ENCODE results near the gene FBLN7.

FBLN7 gene

DNA sequence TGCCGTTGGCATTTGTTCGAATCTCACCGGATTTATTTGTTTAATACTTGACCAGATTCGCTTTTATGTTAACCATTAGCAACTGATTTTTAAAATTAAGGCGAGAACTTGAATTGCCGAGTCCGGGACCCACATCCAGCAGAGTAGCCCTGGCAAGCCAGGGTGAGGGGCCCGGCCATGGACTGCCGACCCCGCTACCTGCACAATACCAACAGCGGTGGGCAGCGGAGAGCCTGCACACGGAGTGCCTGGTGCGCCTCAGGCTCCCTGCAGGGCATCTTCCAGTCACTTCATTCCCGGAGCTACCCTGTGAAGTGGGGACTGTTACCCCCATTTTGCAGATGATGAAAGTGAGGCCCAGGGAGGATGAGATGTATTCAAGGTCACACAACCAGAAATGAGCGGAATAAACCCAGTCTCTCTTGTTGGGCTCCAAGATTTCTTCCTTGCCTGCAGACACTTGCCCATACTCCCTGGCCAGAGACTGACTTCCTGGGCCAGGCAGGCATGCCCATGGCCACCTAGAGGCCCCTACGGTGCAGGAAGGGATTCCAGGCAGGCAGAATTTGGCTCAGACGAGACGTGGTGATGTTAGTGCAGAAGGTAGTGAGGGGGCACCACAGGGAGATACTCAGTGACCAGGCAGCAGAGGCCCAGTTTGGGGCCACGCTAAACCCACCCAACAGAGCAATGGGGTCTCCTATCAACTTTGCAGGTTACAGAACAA is 2.9 kb downstream of the FBLN7 start:
- DNase-seq (ENCODE audit: low read depth), result no peak

GRCh38 chr2:112141626-112142007 is 3.4 kb downstream of the FBLN7 start:
- DNase-seq (ENCODE audit: low read depth), result no peak

DNA sequence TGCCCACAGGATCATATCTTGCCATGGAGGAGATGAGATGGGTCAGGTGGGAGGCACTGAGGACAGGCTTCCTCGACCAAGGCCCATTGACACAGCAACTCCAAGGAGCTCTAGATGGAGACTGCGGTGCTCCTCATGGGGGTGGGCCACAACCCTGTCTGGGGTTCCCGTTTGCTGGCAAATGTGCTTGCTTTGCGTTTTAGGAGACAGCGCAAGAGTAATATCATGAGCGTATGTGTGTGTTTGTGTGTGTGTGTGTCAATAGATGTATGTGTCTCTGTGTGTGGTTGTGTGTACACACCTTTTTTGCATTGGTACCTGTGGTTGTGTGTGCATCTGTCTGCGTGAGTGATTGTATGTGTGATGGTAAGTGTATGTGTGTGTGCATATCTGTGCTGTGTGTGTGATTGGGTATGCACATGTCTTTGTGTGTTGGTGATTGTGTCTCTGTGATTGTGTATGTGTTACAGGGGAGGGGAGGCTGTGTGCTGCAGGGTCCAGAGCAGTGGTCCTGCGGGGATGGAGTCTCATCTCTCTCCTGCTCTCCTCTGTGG is 4.4 kb downstream of the FBLN7 start:
- no peak for DNase-seq (ENCODE audit: low read depth)

GRCh38 chr2:112143150-112143549 is 5.0 kb downstream of the FBLN7 start:
- no peak for DNase-seq (ENCODE audit: low read depth)

DNA sequence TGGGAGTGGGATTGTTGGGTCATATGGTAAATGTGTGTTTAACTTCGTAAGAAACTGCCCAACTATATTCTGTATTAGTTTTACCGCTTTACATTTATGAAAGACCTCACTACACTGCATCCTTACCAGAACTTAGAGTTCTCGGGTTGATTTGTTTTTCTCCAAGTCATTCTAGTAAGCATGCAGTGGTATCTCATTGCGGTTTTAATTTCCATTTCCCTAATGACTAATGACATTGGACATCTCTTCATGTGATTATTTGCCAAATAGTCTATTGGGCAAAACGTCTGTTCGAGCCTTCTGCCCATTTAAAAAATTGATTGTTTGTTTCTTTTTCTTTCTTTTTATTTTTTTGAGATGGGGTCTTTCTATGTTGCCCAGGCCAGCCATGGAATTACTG is 6.8 kb downstream of the FBLN7 start:
- no peak for DNase-seq (ENCODE audit: low read depth)

DNA sequence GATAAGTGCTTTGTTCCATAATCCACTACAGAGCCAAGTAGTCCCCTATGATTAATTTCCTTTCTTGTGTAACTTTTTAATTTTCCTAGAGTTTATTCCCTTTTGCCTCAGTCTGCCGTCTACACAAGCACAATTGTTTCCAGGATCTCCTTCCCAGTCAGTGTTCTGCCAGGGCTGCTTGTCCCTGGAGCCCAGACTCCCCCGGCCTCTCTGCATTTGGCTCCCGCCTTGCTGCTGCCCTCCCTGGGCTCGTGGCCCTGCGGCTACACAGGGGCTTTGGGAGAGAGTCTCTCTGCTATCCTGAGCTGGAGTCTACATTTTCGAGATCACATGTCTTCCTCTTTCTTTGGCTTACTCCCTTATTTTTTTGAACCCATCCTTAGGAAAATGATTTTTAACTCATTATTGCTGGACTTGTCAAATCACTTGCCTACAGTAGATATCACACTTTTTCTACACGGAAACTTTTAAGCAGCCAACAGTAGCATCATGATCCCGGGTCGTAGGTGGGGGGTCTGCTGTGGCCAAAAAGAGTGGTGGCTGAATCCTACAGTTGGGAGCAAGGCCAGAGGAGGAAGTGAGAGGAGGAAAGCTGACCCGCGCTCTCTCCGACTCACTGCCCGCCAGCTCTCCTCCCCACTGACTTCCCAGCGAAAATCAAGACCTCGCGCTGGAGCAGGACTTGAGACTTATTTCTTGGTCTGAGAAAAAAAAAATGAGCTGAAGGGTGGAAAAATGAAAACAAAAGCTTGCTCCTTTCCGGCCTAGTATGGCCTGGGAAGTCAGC is 9.4 kb downstream of the FBLN7 start:
- DNase-seq (ENCODE audit: low read depth), result no peak

GRCh38 chr2:112148477-112148876 is 10.3 kb downstream of the FBLN7 start:
- DNase-seq (ENCODE audit: low read depth), result no peak

GRCh38 chr2:112149194-112149593 is 11.0 kb downstream of the FBLN7 start:
- no peak for DNase-seq (ENCODE audit: low read depth)

GRCh38 chr2:112149866-112150435 is 11.8 kb downstream of the FBLN7 start:
- no peak for DNase-seq (ENCODE audit: low read depth)

DNA sequence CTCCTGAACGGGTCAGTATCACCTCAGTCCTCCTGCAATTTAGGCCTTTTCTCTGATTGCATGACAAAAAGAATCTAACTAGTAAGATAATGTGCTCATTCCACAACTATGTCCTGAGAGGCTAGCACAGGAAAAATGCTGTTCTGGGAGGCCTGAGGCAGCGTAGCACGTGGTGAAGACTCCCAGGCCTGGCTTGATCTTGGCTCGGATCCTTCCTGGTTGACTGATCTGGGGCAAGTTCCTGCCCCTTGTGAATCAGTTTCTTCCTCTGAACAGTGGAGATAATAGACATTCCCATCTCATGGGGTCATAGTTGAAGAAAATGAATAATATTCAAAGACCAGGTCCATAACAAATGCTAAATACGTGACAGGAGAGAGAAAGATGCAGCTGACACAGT is 12.3 kb downstream of the FBLN7 start:
- peak; percentile 97 for DNase-seq (ENCODE audit: low read depth)

GRCh38 chr2:112150851-112151250 is 12.7 kb downstream of the FBLN7 start:
- no peak for DNase-seq (ENCODE audit: low read depth)

GRCh38 chr2:112151271-112151670 is 13.1 kb downstream of the FBLN7 start:
- DNase-seq (ENCODE audit: low read depth), result no peak

DNA sequence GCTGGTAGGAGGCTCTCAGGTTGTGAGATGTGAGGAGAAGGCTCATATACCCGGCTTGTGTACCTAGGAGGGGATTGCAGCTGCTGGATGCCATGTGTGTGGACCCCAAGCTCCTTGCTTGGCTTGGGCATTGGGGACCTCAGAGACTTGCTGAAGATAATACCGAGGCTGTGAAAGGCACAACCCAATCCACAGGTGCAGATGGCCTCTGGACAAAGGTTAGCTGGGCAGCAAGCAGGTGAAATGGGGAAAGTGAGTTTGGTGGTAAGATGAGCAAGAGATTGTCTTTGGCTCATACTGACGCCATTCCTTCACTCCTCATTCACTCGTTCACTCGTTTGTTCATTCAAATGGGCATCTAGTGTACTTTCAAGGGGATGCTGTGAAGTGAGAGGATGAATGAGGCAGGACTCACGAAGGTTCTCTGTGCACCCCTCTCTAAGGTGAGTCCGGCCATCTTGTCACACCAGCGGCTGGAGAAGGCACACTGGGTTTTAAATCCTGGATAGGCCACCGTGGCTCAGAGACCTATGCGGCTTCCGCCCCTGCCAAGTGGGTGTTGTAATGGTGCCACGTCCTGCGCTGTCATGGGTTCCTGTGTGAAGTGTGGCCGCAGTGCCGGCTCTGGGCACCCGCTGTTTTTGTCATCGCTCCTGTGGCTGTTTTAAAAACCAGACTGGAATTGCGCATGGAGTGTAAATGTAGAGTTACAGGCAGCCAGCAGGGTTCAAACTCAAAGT is 13.7 kb downstream of the FBLN7 start:
- DNase-seq (ENCODE audit: low read depth), result no peak

DNA sequence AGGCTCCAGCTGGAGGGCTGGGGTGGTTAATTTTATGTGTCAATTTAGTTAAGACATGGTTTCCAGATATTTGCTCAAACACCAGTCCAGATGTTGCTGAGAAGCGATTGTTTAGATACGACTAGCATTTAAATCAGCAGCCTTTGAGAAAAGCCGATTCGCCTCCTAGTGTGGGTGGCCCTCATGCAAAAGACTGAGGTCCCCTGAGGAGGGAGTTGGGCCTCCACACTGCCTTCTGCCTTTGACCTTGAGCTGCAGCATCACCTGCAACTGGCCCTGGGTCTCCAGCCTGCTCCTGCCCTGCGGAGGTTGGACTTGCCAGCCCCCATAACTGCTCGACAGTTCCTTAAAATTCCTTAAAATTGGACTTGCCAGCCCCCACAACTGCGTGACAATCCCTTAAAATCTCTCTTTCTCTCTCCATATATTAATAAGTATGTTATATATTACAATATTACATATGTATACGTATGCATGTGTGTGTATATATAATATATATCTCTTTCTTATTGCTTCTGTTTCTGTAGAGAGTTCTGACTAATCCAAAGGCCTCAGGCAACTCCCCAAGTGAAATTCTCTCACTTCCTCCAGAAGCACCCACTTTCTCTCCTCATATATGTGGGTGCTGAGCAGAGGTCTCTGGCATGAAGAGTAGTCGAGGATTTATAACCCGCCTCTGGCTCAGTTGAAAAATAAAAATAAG is 14.4 kb downstream of the FBLN7 start:
- DNase-seq (ENCODE audit: low read depth), result no peak

GRCh38 chr2:112153179-112153490 is 14.9 kb downstream of the FBLN7 start:
- no peak for DNase-seq (ENCODE audit: low read depth)

DNA sequence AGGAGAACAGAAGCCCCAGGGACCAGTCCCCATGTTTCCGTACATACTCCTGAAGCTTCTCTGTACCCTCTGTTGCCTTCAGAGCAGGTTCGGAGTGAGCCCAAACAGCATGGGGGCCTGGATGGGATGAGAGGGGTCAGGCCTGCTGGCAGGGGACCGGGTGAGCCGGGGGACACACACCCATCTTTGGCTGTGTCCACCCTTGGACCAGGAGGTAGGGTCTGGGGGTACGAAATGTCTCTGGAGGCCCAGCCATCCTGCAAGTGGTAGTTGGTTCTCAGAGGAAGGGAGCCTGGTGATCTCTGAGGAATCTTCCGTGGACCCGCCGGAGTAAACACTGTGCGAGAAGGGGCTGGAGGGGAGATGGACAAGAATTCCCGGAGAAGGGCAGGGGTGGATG is 15.3 kb downstream of the FBLN7 start:
- DNase-seq (ENCODE audit: low read depth), result no peak

DNA sequence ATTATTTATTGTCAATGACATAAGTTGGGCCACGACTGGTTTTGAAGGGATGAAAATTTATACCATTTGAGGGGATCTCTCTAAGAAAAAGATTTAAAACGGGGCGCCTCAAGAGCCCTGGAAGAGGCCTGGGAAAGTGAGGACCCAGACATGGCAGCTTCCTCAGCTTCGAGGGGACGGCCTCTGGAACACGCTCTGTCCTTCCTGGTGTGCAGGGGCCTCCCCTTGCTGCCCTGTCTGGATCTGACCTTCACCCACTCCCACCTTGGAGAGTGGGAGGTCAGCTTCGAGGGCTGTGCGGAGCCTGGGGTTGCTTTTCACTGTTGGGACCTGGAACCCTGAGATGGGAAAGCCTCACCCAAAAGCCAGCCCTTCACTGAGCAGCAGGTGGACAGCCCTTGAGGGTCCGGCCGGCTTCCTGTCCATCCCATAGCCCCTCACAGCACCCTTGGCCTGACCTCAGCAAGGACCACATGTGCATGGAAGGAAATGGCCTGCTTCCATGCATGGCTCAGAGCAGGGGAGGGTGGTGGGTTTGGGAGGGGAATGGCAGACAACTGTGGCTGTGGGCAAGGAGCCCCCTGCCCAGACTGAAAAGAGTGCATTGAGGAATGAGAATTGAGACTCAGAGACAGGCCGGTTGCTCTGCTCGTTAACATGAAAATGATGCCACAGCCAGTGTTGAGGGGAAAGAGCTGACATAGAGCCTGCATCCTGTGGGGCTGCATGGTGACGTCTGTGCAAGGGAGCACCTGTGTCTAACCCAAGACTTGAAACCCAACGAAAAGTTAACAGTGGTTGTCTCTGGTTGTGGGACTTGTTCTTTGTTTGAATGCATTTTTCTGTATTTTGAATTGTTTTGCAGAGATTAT is 16.3 kb downstream of the FBLN7 start:
- no peak for DNase-seq (ENCODE audit: low read depth)

DNA sequence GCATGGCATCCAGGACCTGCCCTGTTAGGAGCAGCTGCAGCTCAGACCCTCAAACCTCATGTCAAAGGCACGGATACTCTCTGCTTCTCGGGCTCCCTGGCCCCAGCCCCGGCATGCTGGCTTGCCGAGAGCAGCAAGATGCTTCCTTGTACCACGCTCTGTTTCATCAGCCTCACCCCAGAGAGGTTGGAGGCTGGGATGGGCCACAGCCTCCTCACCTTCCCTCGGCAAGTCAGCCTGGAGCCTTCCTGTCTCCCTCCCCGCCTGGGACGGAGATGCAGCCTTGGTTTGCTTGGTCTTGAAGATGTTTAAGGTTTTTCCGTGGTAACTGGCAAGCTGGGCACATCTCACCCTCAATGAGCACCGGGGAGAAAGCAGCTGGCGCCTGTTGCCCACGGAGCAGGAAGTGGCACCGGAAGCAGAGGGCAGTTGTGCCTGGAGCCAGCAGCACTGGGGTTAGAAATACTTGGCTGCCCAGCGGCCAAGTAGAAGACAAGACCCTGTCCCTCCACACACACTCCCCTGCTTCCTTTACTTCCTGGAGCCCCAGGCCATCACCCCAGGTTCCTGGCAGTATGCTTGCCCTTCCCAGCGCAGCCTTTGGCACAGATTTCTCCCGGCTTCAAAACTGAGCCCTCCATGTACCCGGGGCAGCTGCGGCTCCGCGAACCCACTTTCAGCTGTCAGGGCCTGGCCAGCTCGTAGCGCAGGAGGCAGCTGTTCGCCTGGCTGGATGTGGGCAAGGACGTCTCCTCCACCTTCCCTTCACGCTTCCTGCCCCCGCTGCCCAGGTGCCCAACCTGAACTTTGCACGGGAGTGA is 17.4 kb downstream of the FBLN7 start:
- no peak for DNase-seq (ENCODE audit: low read depth)

DNA sequence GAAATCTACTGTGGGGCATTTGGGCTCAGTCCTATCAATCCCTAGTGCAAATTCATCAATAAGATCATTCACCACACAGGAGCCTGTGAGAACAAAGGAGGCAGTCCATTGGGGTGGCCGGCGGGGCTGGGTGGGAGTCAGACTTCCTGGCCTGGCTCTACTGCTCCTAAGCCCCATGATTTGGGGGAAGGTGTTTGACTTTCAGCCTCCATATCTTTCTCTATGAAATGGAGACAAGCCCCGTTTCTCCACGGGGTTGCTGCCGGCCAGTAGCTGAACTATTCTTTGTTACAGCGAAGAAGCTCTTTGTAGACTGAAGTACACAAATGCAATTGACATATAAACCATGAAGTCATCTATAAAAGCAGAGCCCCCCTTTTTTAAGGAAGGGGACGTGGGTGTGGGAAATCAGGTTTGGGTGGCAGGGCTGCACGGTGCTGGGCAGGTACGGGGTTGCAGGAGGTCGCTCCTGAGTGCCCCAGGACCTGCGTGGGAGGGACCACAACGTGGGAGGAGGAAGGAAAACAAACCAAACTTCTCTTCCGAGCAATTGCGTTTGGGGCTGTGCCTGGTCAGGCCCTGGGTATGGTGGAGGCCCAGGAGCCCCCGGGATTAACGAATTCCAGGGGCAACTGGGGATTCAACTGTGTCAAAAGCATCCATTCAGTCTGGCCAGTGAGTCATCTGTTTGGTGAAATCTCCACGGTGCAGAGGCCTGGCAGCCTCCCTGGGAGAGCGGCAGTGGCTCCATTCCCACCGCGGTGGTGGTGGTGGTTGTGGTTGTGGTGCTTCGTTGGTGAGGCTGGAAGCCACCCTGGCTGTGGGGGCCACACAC is 18.2 kb downstream of the FBLN7 start:
- DNase-seq (ENCODE audit: low read depth), result peak; percentile 82
